HG03135 (cell line): ENCODE results near the gene TSKS.

Source experiments
- ATAC-seq: cut with Tn5 transposase; IDR thresholded peaks from one replicate; pipeline ENCODE4 v1.9.1; 2021; ENCODE audit warnings: mild to moderate bottlenecking, moderate library complexity; ENCODE audit not compliant: unreplicated experiment

Gene TSKS, protein sequence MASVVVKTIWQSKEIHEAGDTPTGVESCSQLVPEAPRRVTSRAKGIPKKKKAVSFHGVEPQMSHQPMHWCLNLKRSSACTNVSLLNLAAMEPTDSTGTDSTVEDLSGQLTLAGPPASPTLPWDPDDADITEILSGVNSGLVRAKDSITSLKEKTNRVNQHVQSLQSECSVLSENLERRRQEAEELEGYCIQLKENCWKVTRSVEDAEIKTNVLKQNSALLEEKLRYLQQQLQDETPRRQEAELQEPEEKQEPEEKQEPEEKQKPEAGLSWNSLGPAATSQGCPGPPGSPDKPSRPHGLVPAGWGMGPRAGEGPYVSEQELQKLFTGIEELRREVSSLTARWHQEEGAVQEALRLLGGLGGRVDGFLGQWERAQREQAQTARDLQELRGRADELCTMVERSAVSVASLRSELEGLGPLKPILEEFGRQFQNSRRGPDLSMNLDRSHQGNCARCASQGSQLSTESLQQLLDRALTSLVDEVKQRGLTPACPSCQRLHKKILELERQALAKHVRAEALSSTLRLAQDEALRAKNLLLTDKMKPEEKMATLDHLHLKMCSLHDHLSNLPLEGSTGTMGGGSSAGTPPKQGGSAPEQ

DNA sequence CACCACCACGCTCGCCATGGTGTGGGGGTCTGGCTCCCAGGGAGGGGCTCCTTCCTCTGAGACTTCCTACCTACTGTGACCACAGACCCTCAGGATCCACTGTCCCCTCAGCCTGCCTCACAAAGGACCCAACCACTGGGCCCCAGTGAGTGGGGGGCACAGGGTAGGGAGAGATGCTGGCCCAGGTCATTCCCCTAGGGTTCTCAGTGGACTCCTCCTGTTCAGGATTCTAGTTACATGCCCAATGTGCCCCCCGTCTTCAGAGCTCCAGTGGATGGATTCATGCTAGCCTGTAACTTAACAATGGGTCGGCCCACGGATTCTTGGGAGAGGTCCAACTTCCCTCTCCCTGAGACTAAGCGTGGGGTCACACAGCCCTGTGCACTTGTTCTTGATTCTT is at the start of gene TSKS:
TSS of gene TSKS (minus strand) at position 77 of the 400 bp plus-strand sequence. CDS start at position 18, 59 bp downstream.
- ATAC-seq = no peak

GRCh38 chr19:49812452-49812996 is 49.4 kb upstream of the TSKS start:
- ATAC-seq = no peak

DNA sequence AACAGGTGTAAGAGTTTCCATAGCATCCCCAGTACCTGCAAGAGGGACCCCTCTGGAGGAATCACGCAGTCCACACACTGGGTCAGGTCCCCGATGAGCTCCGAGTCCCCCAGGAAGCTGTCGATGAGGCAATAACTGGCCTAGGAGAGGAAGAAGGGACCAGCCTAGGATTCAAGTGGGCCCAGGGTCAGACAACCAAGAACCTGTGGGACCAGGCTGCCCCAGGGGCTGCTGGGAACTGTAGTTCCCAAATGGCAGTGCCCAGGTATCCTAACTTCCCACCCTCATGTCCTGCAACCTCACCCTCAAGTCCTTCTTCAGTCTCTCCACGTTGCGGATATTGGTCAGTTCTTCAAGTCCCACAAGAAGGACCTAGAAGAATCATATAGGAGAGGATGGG is 48.2 kb upstream of the TSKS start:
- ATAC-seq = no peak

DNA sequence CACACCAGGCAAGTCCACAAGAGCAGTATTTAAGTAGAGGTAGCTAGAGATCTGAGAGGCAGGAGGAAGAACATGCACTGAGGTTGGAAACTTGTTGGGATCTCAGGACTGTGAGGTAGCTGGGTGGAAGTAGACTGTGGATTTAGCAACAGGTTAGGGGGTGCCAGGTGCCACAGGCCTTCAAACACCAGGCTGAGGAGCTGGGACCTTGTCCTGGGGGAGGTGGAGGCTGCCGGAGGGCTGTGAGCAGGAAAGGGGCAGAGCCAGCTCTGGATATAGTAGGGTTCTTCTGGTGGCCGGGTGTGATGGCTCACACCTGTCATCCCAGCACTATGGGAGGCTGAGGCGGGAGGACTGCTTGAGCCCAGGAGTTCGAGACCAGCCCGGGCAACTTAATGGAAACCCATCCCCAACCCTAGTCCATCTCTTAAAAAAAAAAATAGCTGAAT is 46.9 kb upstream of the TSKS start:
- no peak for ATAC-seq

- no peak for ATAC-seq
Measured at GRCh38 chr19:49809160-49809940, 46.2 kb upstream of the TSKS start.

DNA sequence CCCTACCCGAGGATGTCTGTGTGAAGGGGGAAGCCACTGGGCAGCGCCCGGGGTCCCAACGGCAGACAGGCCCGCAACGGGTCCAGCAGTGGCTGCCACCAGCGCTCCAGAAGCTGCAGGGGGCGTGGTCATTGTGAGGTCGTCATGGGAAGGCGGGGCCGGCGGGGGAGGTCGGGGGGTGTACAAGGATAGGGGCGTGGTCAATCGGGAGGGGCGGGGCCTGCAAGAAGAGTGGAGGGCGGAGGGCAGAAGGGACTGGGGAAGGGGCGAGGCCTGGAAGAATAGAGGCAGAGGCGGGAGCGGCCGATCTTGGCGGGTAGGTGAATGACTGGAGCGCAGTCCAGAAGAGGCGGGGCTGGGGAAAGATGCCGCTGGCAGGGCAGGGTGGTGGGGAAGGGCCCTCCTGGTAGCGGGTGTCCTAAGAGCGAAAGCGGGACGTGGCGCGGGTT is 45.6 kb upstream of the TSKS start:
- no peak for ATAC-seq

GRCh38 chr19:49807904-49808675 is 45.0 kb upstream of the TSKS start:
- ATAC-seq = no peak

DNA sequence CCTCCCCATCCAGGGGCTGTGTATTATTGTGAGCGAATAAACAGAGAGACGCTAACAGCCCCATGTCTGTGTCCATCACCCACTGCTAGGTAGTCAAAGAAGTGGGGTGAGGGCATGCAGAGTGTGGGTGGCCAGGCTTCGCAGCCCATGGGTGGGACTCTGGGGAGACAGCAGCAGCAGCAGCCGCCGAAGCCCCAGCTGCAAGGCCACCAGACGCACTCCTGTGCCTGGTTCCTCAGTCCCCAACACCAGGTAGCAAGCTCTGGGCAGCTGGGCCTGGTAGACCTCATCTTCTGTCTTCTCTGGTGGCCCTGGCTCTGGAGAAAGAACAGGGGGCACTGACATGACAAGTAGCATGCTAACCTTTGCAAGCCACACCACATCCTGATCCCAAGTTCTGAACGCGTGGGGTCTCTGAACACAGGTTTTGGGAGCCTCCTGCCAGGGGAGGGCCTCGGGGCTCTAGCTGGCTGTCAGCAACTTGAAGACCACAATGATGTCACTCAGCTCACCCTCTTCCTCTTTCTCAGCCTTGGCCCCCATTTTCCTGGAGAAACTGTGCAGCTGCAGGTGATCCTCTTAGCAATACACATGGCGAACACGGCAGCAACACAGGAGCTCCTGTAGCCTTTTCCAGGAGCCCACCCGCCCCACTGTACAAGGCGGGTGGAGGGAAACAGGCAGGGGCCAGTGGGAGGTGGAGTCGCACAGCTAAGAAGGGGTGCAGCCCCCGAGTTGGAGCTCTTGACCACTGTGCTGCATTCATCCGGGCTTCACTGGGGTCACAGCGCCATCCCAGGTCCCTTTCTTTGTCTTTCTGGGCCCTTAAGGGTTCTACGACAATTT is 44.2 kb upstream of the TSKS start:
- no peak for ATAC-seq

DNA sequence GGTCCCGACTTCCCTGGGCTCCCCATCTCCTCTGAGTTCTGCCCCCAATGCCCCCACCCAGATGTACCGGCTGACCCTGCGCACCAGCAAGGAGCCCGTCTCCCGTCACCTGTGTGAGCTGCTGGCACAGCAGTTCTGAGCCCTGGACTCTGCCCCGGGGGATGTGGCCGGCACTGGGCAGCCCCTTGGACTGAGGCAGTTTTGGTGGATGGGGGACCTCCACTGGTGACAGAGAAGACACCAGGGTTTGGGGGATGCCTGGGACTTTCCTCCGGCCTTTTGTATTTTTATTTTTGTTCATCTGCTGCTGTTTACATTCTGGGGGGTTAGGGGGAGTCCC is 43.5 kb upstream of the TSKS start:
- no peak for ATAC-seq

GRCh38 chr19:49805822-49806619 is 42.9 kb upstream of the TSKS start:
- ATAC-seq = no peak

DNA sequence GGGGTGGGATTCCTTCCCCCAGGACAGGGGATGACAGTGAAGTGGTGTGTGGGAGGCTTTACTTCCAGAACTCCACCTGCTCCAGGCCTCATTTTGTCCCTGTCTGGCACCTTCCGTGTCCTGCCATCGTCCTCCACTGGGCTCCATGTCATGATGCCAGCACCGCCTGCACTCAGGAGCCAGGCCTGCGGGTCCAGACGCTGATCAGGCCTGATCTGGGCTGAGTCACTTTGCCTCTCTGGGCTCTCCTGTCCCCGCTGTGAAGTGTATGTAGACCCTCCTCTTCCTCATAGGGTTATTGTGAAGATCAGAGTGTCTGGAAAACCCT is 40.4 kb upstream of the TSKS start:
- no peak for ATAC-seq

- no peak for ATAC-seq
Measured at GRCh38 chr19:49802836-49803528, 39.9 kb upstream of the TSKS start.

GRCh38 chr19:49801966-49802661 is 39.0 kb upstream of the TSKS start:
- ATAC-seq = no peak

DNA sequence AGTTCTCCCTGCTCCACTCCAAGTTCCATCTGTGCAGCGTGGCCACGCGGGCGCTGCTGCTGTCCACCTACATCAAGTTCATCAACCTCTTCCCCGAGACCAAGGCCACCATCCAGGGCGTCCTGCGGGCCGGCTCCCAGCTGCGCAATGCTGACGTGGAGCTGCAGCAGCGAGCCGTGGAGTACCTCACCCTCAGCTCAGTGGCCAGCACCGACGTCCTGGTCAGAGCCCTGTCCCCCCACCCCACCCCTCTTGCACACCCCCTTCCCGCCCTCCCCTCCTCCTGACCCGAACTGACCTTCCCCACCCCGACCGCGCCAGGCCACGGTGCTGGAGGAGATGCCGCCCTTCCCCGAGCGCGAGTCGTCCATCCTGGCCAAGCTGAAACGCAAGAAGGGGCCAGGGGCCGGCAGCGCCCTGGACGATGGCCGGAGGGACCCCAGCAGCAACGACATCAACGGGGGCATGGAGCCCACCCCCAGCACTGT is 38.3 kb upstream of the TSKS start:
- ATAC-seq = no peak

- no peak for ATAC-seq
Measured at GRCh38 chr19:49800771-49801170, 37.7 kb upstream of the TSKS start.

GRCh38 chr19:49799798-49800376 is 36.8 kb upstream of the TSKS start:
- ATAC-seq = no peak

DNA sequence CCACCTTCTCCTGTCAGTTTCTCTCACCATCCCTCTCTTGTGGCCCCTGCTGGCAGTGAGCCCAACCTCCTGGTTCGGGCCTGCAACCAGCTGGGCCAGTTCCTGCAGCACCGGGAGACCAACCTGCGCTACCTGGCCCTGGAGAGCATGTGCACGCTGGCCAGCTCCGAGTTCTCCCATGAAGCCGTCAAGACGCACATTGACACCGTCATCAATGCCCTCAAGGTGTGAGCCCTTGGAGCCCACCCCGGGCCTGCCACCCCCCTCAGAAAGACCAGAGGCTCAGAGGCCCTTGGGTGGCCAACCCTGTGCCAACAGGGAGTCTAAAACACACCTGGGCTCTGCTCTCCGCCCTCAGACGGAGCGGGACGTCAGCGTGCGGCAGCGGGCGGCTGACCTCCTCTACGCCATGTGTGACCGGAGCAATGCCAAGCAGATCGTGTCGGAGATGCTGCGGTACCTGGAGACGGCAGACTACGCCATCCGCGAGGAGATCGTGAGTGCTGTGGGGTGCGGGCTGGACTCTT is 36.2 kb upstream of the TSKS start:
- ATAC-seq = no peak
